Dedifferentiated amniotic fluid mesenchymal stem cell (primary cell): Measurements from ENCODE around the gene TMEM225.
"Not testable (repeated sequence)": the region's sequence is repeated elsewhere in the genome, so short reads cannot be mapped to it uniquely, and the experiment has no call there.

Source experiments
- DNase-seq: peaks from one replicate; pipeline ENCODE4 v3.0.0-alpha.2; 2016; ENCODE audit errors: extremely low spot score

The TMEM225 gene, protein sequence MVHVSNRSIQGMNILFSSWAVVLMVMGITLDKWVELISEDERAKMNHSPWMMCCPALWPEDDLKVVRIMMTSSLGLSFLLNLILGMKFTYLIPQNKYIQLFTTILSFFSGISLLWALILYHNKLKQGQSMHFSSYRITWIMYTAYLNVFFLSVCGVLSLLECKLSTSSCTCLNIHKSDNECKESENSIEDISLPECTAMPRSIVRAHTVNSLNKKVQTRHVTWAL

DNA sequence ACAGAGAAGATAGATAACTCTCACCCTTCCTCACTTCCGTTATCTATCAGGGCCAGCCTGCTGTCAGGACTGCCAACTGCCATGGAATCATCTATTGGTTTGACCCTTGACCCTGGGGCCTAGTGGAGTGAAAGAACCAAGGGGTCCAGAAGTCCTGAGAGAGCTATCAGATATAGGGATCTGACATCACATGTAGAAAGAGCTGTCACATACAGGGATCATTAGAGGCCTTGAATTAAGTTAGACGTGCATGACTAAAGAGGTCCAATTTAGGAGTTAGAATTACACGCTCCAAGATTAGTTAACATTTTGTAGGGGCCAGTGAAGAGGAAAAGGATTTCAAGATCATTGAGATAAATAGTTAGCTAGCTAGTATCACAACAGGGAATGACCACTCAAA is at the start of gene TMEM225:
Gene TMEM225, minus strand, starts transcription at position 101 of the 400 bp plus-strand sequence. CDS start 245 bp downstream, outside the sequence.
- DNase-seq: no peak

DNA sequence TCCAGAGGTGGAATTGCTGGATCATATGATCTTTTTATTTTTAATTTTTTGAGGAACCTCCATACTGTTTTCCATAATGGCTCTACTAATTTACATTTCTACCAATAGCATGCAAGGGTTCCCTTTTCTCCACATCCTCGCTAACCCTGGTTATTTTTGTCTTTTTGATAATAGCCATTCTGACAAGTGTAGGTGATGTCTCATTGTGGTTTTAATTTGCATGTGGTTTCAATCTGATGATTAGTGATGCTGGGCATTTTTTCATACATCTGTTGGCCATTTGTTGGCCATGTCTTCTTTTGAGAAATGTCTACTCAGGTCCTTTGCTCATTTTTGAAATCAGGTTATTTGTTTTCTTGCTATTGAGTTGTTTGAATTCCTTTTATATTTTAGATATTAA is 38.6 kb upstream of the TMEM225 start:
- no peak for DNase-seq

DNA sequence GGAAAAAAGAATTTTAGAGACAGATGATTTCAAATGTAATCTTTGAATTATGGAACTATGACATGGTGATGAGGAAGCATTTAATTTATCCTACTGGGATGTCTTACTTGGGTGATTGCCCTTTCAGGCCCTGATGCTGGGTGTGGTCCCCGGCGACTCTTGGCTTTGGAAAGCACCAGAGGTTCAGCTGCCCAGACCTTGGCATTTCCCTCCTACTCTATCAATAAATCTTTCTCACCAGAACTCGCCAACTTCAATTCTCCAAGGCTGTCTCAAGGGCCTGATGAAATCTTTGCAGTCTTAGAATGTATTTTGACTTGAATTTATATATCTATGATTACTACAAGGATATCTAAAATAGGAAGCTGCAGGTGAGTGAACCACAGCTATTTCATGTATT is 35.5 kb upstream of the TMEM225 start:
- DNase-seq: no peak

DNA sequence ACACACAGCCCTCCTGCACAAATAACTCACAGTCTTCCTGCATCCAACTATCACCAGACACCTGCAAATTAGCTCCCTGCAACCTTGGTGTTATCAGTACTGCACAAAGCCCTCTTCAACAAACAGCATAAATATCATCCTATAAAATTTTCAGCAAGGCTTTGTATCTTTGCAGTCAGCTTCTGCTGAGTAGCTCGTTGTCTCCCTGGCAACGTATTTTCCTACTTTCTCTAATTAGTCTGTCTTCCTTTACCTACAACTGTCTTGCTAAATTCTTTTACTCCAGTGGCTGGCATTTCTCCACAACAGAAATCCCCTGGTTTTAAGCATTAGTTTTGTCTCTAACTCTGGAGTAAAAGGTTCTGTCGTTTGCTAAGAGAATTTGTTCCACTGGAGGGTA is 20.4 kb upstream of the TMEM225 start:
- DNase-seq: no peak

DNA sequence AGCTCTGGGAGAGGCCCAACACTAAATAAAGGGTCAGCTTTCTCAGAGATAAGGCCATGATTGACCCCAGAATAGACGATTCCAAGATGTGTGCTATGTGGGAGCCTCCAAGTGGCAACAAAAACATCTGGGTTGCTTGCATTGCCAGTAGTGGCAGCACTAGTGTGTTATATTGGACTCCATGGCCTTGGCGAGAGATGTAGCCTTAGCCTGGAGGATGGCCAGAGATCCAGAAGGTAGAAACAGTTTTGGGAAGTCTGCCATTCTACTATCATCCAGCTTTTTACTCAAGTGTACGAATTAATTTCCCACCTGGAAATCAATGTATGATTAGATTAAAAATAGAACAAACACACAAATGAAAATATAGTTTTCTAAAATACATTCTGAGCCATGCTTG is 19.5 kb upstream of the TMEM225 start:
- DNase-seq: no peak

DNA sequence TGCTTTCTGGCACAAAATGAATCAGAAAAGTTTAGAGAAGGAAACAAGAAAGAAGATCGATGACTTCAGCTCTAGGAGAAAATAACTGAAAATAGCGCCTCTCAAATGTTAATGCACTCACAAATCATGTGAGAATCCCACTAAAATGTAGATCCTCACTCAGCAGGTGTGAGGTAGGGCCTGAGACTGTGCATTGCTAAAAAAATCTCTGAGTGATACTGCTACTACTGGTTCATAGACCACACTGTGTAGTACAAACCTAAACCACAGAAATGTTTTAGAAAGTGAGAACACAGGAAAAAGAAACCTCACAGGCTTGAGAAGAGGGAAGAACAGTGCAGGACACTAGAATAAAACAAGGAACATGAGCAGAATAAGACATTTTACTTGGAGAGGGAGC is 18.5 kb upstream of the TMEM225 start:
- no peak for DNase-seq

DNA sequence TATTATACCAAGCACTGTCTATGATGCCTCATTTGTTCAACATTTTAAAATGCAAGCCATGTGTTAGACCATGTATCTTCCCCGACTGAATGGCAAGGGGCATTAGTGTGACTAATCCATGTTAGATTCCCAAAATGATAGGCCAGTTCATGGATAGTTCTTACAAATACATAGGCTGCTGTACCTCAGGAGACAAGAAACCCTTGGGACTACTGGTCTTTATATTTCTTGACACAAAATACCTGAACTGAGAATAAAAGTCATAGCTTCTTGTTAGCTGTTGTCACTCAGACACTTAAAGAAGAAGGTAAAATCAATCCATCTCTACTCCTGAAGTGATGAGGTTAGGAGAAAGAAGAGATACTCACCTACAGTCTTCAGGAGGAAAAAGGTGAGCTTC is 16.4 kb upstream of the TMEM225 start, which contains the start of gene OR8D4:
Gene OR8D4, plus strand, starts transcription at position 301 of the 400 bp plus-strand sequence. CDS start 4,265 bp downstream, outside the sequence.
- DNase-seq: no peak

DNA sequence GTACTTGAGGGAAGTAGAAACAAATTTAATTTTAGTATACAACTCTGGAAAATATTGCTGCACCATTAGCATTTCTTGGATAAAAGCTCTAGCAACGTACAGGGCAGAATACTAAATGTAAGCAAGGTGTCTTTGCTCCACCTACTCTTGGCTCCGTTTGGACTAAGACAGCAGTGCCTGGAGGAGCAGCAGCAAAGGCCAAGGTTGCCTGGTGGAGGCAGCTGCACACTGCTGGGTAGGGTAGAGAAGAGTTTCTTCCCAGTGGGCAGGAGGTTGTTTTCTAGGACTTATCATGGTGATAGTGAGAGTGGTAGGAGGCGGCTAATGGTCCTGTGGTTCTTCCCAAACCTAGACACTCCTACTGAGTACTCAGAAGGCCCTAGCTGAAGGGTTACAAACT is 14.3 kb upstream of the TMEM225 start:
- DNase-seq: no peak

DNA sequence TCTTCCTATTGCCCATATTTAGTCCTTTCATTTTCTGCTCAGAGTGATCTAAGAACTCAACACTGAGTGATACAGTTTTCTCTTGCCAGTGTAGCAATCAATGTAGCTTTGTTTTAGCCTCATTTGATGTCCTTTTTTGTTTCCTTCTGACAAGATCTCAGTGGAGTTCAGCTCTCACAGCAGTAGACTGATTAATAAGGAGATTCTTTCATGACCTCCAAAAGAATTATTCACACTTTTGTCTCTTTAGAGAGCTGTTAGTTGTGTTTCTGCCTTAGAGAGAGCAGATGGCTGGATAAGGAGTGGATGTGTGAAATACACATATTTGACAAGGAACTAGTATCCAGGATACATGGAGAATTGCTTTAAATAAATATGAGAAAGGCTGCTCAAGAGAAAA is 6.6 kb upstream of the TMEM225 start:
- DNase-seq: no peak

DNA sequence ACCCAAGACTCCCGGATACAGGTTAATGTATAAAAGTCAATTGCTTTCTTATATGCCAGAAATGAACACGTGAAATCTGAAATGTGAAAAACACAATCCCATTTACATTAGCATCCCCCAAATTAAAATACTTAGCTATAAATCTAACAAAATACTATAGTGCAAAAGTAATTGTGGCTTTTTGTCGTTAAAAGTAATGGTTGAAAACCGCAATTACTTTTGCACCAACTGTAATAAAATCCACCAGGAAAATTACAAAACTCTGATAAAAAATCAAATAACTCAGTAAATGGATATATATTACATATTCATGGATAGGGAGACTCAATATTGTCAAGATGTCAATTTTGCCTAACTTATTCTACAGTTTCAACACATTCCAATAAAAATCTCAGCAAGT is 4.6 kb downstream of the TMEM225 start:
- no peak for DNase-seq

DNA sequence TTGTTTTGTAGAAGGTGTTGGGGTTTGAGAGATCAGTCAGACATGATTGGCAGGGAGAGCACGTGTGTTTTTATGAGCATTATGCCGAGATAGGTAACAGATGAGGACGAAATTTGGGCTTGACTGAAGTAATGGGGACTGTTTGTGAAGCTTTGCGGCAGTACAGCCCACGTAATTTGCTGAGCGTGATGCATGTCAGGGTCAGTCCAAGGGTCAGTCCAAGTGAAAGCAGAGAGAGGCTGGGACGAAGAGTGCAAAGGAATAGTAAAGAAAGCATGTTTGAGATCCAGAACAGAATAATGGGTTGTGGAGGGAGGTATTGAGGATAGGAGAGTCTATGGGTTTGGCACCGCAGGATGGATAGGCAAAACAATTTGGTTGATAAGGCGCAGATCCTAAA is 17.7 kb downstream of the TMEM225 start:
- DNase-seq: not testable (repeated sequence)

DNA sequence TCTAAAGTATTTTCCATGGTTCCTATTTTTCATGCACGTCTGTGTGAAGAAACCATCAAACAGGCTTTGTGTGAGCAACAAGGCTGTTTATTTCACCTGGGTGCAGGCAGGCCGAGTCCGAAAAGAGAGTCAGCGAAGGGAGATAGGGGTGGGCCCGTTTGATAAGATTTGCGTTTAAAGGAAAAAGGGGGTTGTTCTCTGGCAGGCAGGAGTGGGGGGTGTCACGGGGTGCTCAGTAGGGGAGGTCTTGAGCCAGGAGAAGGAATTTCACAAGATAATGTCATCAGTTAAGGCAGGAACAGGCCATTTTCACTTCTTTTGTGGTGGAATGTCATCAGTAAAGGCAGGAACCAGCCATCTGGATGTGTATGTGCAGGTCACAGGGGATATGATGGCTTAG is 20.2 kb downstream of the TMEM225 start:
- DNase-seq: not testable (repeated sequence)

DNA sequence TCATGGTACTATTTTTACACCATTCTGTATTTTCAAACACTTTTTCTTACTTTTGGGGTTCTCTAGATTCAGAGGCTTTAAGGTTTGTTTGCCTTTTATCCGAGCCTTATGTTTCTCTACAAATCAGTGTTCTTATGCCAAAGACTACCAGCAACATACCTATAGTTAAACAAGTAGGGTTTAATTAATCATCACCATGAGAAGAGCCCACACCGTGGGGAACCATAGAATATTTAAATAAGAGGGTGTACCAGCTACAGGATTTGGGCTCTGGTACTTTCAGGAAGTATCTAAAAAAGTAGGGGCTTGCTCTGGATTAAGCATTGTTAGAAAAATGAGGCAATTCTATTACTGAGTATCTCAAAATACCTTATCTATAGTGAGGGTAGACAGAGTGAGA is 25.7 kb downstream of the TMEM225 start:
- no peak for DNase-seq

DNA sequence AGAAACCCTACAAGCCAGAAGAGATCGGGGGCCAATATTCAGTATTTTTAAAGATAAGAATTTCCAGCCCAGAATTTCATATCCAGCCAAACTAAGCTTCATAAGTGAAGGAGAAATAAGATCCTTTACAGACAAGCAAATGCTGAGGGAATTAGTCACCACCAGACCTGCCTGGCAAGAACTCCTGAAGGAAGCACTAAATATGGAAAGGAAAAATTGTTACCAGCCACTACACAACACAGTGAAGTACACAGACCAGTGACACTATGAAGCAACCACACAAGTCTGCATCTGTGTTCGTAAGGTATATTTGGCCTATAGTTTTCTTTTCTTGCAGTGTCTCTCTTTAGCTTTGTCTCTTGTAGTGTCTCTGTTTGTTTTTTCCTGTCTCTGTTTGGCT is 29.0 kb downstream of the TMEM225 start:
- DNase-seq: no peak

DNA sequence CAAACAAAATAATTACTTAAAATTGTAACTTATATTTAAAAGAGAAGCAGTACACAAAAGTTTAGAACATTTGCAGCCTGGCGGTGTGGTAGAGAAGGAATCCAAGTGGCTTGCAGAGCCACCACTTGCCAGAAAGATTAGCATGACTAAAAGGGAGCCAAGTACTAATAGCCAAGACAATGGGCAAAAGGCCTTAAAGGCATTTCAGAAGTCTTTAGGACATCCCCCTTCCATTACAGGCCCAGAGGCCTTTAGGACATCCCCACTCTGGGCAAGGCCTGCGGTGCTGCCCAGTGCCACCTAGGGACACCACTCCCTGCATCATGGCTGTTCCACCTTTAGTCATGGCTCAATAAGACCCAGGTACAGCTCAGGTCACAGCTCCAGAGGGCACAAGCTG is 32.4 kb downstream of the TMEM225 start:
- DNase-seq: no peak

DNA sequence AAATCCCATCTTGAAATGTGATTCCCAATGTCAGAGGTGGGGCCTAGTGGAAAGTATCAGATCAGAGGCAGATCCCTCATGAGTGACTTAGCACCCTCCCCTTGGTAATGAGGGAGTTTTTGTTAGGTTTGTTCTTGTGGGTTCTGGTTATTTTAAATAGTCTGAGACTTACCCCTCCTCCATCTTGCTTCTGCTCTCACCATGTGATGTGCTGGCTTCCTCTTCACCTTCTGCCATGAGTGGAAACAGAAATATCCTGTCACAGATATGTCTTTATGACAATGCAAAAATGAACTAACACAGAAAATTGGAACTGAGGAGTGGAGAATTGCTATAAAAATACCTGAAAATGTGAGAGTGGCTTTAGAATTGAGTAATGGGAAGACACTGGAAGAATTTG is 33.1 kb downstream of the TMEM225 start:
- DNase-seq: no peak

DNA sequence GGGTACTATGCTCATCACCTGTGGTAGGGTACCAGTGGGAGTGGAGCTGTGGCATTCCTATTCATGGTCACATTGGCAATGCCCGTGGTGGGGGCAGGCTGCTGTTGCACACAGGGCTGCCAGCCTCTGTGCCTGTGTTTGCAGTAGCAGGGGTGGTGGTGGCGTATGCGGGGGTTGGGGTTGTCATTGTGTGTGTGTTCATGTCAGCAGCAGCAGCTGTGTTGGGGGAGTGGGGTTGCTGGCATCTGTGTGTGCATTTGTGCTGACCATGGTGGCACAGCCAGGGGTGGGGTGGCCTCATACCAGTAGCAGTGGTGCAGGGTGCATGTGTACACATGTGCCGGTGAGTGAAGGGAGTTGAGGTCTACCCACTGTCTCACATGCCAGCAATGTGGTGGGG is 34.4 kb downstream of the TMEM225 start:
- no peak for DNase-seq

DNA sequence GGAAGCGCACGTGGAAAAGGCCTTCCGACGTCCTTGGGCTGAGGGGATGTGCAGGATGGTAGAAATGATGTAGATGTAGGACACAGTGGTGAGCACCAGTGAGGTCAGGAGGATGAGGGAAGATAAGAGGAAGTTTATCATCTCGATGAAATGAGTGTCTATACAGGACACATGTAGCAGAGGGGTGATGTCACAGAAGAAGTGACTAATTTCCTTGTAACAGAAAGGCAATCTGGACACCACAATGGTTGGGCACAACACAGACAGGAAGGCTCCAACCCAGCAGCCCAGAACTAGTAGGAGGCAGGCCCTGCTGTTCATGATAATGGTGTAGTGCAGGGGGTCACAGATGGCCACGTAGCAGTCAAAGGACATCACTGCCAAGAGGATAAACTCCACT is 44.3 kb downstream of the TMEM225 start:
- DNase-seq: no peak

DNA sequence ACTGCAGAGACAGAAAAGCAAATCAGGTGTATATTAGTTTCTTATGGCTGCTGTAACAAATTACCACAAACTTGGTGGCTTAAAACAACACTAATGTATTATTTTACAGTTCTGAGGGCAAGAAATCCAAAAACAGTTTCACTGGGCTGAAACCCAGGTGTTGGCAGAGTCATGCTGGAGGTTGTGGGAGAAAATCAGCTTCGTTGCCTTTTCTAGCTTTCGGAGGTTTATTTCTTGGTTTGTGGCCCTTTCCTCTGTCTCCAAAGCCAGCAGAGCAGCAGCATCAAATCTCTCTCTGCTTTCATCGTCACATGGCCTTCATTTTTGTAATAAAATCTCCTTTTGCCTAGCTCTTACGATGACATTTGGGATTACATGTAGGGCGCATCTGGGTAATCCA is 46.3 kb downstream of the TMEM225 start:
- no peak for DNase-seq

DNA sequence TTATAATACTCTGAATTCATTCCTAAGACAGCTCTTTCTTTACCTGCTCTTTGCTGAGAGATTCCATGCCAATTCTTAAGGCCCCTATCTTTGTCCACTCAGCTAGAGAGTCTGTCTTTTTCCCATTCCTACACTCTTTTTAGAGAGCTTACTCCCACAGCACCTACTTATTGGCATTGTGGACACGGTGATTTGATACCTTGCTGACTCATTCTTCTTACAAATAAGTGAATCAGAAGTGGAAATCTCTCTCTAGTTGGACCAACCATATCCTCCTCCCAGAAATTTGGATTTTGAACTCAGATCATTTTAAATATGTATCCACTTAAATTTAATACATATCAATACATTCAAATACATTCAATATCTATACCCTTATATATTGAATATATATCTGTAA is 46.8 kb downstream of the TMEM225 start:
- no peak for DNase-seq

DNA sequence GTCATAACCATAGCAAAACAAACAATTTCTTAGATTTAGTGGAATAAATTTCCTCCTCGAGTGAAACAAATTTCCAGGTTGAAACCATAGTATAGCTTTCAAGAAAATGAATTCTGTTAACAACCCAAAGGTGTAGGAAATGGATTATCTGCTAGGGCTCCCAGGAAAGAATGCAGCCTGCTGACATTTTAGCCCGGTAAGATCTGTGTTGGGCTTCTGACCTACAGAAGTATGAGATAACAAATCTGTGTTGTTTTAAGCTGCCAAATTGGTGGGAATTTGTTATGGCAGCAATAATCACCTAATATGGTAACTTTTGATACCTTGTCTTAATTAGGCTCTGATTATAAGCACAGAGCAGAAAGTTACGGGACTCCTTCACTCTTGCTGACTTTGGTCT is 47.3 kb downstream of the TMEM225 start:
- no peak for DNase-seq

DNA sequence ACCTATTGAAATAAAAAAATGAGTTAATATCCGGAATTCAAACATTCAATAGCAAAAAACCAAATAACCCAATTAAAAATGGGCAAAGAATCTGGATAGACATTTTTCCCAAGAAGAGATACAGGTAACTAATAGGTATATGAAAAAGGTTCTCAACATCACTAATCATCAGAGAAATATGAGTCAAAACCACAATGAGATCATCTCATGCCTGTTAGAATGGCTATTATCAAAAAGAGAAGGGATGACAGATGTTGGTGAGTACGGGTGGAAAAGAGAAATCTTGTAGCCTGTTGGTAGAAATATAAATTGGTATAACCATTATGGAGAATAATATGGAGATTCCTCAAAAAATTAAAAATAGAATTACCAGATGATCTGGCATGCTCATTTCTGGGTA is 52.4 kb downstream of the TMEM225 start:
- DNase-seq: no peak
